ENCODE results near the gene CHPF2.

Gene CHPF2

DNA sequence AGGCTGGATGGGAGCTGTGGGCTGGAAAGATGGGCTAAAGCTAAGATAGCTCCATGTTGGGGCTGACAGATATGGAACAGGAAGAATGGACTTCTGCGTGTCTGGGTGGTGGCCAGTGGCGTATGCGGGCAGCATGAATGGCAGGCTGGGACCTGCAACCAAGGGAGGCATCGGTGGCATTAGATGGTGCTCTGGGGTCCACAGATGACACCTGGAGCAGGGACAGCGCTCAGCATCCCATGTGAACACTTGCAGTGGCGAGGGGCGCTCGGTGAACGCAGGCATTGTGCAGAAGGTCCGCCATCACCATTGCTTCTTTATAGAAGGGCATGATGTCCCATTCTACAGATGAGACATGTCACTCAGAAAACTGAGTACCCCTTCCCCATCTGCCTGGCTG is 37.2 kb downstream of the CHPF2 start:
- DNase-seq: no peak

DNA sequence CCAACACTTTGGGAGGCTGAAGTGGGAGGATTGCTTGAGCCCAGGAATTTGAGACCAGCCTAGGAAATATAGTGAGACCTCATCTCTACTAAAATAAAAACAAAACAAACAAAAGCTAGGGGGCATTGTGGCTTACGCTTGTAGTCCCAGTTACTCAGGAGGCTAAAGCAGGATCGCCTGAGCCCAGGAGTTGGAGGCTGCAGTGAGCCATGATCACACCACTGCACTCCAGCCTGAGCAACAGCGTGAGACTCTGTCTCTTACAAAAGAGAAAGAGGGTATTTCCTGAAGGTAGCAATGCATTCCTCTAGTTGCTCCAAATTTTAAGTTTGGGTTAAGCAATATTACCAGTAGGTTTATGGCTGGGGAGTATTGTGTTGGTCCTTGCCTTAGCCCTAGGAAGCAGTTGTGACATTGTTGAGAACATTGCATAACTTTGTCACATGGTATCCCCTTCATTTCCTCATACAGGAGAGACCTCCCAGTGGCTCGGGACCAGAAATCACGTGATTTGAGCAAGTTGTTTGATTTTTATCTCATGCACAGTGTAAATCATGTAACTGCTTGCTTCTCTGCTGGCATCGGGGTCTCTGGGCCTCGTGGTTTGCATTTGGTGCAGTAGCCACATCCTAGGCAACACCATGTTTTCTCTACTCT is 39.5 kb downstream of the CHPF2 start:
- DNase-seq: peak; percentile 96 to 97

DNA sequence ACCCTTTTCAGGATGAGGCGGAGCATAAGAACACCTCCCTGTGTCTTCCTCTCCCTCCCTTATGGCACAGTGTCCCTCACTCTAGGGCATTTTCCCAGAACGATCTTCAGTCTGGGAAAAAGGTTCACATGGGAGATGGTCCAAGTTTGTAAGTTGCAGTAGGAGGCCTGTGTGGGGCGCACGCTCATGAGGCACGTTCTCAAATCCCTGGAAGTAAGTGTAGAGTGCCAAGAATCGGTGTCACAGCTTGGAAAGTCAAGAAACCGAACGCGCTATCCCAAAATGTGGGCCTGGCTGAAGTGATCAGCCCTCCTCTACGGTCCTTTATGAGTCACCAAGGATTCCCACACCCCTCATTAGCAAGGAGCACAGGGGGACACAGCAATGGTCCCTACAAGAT is 40.1 kb downstream of the CHPF2 start:
- no peak for DNase-seq

DNA sequence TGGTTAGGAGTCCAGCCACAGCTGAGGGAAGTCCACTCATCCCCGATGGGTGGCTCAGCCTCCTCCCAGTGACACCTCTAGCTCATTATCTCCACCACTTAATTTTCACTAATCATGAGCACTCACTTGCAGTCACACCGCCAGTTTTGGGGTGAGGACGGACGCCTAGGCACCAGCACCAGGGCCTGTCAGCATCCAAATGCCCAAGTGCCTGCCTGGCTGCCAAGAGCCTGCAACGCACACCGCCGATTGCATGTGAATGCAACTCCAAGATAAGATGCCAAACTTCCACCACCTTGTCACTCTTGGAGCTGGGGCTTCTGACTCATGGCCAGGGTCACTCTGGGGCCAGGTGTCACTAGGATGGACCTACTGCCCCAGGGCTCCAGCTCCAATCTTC is 40.6 kb downstream of the CHPF2 start:
- no peak for DNase-seq

GRCh38 chr7:151273651-151274390 is 41.5 kb downstream of the CHPF2 start:
- peak; percentile 51 to 68 for DNase-seq

DNA sequence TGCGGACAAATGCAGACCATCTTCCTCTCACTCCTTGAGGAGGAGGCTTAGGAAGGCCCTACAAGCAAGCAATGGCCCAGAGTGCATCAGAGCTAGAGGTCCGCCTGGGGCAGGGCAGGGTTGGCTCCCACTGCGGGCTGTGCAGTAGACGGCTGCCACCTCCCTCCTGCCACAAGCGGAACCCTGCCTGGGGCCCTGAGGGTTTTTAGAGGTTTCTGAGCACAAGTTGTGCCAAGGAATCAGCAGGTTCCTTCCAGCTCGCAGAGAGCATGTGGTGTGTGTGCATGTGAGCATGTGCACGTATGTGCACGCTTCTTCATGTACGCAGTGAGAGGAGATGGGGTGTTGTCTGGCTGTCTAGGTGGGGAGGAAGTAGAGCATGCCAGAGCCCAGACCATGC is 42.1 kb downstream of the CHPF2 start:
- no peak for DNase-seq

DNA sequence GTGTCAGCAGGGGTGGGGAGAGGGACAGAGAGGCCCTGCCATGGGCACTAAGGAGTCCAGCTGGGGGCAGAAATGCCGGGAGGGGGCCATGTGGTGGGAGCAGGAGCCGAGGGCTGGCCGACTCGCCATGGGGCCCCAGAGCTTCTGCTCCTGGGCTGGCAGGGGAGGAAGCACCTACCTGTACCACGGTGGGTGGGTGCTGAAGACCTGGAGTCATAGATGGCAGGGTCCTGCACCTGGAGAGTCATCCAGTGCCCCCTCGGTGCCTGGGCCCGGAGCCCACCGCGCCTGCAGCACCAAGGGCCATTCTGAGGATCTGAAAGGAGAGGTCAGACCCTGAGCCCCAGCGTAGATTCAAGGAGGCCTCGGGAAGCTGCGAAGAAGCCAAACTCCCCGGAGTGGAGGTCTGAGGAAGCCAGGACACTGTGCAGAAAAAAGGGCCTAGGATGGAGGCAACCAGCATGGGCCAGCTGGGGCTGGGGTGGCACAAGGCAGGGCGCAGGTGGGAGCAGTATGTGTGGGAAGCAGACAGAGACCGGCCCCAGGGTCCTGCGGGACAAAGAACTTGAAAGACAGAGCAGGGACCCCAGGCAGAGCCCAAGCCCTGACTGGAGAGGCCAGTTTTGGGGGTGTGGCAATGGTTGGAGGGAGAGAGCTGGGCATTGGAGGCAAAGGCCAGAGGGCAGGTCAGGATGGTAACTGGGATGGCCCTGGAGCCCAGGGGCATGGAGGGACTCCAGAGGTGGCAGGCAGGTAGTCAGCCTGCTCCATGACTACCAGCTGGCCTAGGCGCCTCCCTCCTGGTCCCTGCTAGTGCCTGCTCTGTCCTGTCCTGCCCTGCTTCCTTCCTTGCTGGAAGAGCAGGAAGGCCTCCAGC is 42.9 kb downstream of the CHPF2 start:
- DNase-seq: no peak

GRCh38 chr7:151275813-151276577 is 43.7 kb downstream of the CHPF2 start:
- no peak for DNase-seq

DNA sequence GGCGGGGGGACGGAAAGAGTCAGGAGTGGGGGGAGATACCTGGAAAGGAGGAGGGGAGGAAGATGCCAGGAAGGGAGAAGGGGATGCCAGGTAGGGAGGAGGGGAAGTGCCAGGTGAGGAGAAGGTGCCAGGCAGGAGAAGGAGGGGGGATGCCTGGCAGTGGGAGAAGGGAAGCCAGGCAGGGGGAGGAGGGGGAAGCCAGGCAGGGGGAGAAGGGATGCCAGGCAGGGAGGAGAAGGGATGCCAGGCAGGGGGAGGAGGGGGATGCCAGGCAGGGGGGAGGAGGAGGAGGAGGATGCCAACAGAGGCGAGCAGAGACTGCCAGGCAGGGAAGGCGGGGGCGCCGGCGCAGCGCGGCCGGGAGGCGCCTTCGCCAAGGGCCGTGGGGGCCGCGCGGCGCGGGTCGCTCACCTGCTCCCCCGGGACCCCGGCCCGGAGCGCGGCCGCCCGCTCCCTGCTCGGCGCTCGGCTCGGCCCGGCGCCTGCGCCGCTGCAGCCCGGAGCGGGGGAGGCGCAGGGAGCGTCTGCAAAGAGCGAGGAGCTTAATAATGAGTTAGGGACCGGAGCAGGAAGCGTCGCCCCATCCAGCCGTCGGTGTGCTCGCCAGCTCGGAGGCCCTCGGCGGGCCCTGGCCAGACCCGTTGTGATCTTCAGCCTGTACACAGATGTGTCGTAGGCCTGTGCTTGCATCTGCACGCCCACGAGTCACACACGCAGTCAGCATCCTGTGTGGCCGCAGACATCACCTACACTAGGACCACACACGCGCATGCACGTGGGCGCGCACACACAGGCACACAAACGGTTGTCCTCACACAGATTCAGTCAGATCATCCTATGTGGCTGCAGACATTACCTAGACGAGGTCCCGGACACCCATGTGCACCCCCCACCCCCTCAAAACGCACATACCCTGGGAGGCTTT is 44.6 kb downstream of the CHPF2 start:
- DNase-seq: peak; percentile 40 to 72

DNA sequence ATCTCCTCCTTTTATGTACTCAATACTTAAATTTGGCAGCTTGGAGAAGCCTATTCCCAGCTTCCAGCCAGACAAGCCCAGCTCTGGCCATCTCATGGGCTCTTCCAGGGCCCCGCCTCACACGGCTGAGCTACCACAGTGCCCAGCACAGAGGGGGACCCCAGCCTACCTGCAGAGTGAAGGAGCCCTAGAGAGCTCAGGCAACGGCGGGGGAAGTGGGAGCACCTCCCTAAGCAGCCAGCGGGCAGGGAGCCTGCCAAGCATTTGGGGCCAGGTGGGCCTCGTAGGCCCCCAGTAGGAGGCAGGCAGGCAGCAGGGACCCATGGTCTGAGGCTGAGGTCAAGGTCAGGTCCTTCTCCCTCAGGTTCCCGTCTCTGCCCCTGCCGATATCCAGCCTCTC is 45.3 kb downstream of the CHPF2 start:
- no peak for DNase-seq

- no peak for DNase-seq
Observed at GRCh38 chr7:151278949-151279348, 46.7 kb downstream of the CHPF2 start.

DNA sequence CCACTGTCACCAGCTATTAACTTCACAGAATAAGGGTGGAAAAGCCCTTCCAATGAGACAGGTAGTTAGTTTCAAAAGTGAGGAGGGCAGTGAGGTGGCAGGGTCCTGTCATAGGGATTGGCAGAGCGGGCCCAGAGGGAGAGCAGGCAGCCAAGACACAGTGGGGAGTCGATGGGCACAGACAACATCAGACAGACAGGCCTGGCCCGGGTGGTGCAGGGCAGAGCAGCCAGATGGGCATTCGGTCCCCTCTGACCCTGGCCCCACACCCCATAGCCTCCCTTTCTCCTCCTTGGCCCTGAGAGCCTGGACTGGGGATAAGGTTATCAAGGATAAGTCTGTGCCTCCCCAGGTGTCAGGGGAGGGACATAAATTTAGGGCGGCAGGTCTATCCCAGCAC is 47.6 kb downstream of the CHPF2 start:
- DNase-seq: no peak

- no peak for DNase-seq
Observed at GRCh38 chr7:151280388-151281019, 48.2 kb downstream of the CHPF2 start.

GRCh38 chr7:151281686-151282085 is 49.4 kb downstream of the CHPF2 start:
- no peak for DNase-seq

DNA sequence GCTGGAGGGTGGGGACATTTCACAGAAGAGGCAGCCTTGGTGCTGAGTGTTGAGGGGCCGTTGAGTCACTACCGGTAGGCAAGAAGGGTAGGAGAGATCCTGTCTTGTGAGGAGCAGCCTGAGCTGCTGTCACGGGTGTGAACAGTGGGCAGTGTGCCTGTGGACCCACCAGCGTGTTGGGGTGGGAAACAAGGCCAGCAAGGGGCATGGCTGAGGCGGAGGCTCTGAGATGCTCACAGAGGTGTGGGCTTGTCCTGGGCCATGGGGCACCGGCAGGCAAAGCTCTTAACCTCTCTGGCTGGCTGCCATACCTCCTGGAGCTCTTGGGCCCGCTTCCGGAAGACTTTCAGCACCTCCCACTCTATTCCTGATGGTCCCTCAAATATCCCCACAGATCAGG is 49.8 kb downstream of the CHPF2 start:
- DNase-seq: no peak

GRCh38 chr7:151283302-151283701 is 51.0 kb downstream of the CHPF2 start:
- DNase-seq: no peak

DNA sequence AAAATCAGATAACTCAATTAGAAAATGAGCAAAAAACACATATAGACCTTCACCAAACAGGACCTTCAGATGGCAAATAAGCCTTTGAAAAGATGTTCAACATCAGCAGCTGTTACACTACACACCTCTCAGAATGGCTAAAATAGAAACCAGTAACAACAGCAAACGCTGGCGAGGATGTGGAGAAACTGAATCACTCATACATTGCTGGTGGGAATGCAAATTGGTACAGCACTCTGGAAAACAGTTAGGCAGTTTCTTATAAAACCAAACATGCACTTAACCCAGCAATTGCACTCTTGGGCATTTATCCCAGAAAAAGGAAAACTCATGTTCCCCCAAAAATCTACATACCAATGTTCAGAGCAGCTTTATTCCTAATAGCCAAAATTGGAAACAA is 53.9 kb downstream of the CHPF2 start:
- no peak for DNase-seq
